Measurements from ENCODE around the gene ZNF423.

The ZNF423 gene

DNA sequence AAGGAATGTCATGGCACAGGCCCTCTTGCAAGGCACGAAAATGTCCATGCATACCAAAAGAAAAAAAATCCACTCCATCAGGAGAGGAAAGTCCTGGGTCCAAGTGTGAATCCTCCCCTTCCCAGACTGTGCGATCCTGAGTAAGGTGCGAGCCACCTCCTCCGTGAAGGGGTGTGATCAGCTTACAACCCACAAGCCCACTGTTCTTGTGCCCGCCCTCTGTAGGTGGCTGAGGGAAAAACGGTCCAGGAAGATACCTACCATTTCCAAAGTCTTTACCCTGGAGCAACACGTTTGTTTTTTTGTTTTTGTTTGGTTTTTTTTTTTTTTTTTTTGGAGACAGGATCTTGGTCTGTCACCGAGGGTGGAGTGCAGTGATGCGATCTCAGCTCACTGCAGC, 116.5 kb downstream of the ZNF423 start:
- Histone ChIP-seq H3K4me3 (no peak overlapping the region), H3K27ac (no peak overlapping the region)
- no peak for DNase-seq (ENCODE audit: low spot score)
- TF ChIP-seq, protein P1, sequence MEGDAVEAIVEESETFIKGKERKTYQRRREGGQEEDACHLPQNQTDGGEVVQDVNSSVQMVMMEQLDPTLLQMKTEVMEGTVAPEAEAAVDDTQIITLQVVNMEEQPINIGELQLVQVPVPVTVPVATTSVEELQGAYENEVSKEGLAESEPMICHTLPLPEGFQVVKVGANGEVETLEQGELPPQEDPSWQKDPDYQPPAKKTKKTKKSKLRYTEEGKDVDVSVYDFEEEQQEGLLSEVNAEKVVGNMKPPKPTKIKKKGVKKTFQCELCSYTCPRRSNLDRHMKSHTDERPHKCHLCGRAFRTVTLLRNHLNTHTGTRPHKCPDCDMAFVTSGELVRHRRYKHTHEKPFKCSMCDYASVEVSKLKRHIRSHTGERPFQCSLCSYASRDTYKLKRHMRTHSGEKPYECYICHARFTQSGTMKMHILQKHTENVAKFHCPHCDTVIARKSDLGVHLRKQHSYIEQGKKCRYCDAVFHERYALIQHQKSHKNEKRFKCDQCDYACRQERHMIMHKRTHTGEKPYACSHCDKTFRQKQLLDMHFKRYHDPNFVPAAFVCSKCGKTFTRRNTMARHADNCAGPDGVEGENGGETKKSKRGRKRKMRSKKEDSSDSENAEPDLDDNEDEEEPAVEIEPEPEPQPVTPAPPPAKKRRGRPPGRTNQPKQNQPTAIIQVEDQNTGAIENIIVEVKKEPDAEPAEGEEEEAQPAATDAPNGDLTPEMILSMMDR (IDR thresholded peaks at IDR 0.05), result no peak

DNA sequence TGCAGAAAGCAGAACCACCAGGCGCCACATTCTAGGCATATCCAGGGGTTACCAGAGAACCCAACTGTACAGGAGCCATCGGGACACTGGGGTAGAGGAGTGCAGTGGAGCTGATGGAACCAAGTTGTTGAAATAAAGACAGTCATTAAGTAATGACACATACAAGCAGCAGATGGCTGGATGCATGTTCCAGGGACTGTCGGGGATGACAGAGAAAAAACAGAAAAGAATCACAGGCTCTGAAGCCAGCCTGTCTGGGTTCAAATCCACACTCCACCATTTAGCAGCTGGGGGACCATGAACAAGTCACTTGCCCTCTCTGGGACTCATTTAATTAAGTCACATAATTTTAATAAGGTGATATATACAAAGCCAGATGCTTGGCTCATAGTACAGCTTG, 117.1 kb downstream of the ZNF423 start:
- TF ChIP-seq, protein P1 (IDR thresholded peaks at IDR 0.05), result no peak

DNA sequence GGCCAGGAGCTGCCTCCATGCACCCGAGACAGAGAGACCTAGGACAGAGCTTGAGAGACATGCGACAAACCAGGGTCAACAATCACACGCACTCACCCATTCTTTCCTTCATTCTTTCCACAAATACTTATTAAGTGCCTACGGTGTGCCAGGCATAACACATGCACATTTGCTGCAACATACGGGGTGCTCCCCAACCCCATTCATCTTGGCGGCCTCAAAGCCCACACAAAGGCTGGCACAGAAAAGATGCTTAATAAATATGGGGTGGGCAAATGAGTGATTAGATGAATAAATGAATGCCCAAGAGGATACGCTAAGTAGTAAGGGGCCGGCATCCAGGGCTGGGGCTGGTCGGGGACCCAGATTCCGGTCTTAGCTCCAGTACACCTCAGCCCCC, 117.9 kb downstream of the ZNF423 start:
- DNase-seq (ENCODE audit: low spot score), result no peak
- Histone ChIP-seq H3K4me3 (no peak overlapping the region), H3K27ac (no peak overlapping the region)
- TF ChIP-seq, protein P1 (IDR thresholded peaks at IDR 0.05), result no peak

More for the DNA sequence above, 117.1 kb downstream of the ZNF423 start:
- Histone ChIP-seq H3K4me3 (no peak overlapping the region), H3K27ac (no peak overlapping the region)
- no peak for DNase-seq (ENCODE audit: low spot score)

DNA sequence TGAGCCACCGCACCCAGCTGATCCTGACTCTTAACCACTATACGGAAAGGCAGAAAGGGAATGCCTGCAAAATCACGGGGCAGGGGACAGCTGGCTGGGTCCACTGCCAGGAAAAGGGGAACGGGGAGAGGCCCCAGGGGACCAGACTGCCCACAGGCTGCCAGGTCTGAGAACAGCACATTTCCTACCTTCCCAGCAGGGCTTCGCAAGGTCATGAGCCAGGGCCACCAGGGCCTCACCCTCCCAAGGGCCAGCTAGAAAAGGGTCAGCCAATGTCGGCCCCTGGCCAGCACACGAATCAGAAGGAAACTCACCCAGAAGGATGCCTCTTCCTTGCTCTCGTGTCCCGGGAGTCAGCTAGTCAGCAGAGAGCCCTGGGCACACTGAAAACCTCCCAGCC, 118.4 kb downstream of the ZNF423 start:
- TF ChIP-seq, protein P1 (IDR thresholded peaks at IDR 0.05), result no peak
- H3K27ac ChIP-seq, result no peak overlapping the region
- no peak overlapping the region for H3K4me3 ChIP-seq
- DNase-seq (ENCODE audit: low spot score), result no peak

DNA sequence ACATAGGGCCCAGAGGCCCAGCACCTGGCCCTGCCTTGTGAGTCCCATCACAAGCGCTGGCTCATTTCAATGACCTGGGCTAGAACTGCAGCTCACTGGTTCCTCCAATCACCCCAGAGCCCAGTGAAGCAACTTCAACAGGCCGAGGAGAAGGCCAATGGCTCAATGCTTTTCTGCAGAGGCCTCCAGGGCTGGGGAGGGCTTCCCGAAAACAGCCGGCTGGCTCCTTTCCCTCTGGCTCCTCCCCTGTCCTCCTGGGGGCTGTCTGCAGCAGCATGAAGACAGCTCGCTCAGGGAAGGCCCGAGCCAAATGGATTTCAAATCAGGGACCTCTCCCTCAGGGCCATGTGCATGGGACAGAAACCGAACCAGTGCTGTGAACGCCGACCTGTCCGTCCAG, 121.6 kb downstream of the ZNF423 start:
- DNase-seq (ENCODE audit: low spot score), result no peak
- TF ChIP-seq, protein P1 (IDR thresholded peaks at IDR 0.05), result no peak
- H3K4me3 ChIP-seq, result no peak overlapping the region
- no peak overlapping the region for H3K27ac ChIP-seq

DNA sequence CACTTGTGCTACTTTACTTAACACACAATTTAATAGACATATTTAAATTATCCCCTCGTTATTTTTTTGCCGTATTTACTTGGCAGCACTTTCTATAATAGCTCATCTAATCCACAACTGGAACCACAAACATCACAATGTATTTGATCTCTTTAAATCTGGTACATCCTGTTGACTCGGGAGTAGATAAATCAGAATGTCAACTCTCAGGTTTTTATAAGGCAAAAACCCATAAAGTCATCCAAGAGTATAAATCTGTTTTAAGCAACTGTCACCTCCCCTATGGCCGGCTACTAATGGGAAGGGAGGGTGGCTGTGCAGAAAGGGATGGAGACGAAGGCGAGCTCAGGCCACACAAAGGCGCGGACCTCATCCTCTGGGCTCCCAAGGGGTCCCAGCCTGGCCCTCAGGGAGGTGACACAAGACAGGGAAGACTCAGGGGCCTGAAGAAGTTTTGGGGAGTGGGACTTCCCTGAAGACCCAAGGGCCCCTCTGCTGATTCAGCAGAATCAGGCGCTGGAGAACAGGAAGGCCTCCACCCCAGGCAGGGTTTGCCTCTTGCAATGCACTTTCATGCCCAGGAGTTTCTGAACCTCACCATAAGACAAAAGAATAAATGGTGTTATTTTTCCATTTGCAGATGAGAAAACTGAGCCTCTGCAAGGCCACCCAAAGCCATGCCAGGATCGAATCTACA, 122.5 kb downstream of the ZNF423 start:
- TF ChIP-seq, protein P1 (IDR thresholded peaks at IDR 0.05), result no peak
- Histone ChIP-seq H3K27ac (no peak overlapping the region), H3K4me3 (no peak overlapping the region)
- DNase-seq (ENCODE audit: low spot score), result no peak

DNA sequence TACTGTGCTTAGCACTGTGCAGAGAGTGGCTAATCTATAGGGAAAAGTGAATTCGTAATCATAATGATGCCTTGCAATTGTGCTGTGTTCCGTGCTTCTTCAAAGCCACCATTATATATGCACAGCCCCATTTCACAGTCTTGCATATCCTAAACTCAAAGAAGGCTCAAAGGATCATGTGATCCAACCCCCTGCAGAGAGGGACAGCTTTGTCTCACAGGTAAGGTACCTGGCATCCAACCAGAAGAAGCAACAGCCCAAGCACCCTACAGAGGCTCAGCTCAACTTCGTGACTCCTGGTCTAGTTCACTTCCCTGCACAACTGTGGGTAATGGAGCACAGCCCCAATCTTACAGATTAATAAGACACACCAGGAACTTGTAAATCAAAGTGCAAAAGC, 124.0 kb downstream of the ZNF423 start:
- no peak for DNase-seq (ENCODE audit: low spot score)
- TF ChIP-seq, protein P1 (IDR thresholded peaks at IDR 0.05), result no peak
- no peak overlapping the region for H3K27ac ChIP-seq
- H3K4me3 ChIP-seq, result no peak overlapping the region
